ENCODE results near the gene ARHGEF12.
"Not testable (repeated sequence)": the region's sequence is repeated elsewhere in the genome, so short reads cannot be mapped to it uniquely, and the experiment has no call there.

ARHGEF12 gene

DNA sequence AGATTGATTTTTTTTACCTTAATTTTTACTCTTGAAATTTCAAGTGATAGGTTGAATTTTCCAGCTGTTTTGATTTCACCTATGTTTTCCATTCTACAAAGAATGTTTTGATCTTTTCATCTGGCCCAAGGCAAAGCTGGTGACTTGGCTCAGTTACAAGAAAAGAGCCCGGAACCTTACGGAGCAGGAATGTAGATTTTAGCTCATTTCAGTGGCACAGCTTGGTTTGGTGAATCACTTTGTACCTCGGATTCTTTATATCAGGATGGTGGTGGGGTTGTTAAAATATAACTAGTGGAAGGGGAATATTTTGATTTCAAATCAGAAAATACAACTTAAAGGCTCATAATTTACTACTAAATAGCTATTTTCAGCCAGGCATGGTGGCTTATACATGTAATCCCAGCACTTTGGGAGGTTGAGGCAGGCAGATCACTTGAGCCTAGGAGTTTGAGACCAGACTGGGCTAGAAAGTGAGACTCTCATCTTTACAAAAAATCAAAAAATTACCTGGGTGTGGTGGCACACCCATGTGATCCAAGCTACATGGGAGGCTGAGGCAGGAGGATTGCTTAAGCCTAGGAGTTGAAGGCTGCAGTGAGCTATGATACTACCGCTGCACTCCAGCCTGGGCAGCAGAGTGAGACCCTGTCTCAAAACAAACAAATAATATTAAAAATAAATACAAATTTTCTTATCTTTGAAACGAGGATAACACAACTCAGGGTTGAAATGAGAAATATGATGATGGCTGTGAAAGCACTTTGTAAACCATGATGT is 166.0 kb downstream of the ARHGEF12 start:
- no peak for DNase-seq

DNA sequence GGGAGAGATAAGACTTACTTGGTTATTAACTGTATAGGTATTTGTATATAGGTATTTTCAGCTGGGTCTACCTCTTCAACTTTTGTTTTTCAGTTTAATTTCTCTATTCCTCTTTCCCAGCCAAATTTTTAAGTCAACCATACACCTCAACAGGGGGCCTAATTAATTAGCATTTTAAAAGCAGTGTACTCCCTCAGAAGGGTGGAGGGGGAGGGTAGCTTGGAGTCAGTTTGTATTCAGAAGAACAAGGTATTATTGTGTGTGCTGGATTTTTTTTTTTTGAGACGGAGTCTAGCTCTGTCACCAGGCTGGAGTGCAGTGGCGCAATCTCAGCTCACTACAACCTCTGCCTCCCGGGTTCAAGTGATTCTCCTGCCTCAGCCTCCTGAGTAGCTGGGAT is 167.3 kb downstream of the ARHGEF12 start:
- DNase-seq, result not testable (repeated sequence)

DNA sequence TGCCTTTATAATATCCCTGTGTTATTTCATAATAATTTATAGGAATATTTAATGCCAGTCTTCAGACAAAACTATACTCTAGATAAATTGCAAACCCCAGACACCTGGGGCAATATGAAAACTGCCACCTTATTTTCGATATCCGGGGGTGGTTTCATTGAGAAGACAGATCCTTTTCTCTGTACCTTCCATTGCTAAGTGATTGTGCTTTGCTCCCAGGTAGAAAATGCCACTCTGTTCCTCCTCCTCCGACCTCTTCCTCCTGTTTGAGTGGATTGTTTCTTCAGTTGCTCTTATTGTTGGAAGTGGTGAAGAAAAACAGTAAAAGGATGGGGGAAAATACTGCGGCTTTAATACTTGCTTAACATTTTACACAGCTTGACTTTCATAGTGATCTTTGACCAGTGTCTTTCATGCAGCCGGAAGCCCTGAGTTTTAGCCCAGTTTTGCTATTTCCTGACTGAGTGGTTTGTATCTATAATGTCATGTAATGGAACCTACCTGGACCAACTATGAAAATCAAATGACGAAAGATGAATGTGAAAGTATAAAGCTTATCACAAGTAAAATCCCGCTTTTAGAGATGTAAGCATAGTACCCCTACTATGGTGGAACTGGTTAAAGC is 169.7 kb downstream of the ARHGEF12 start:
- no peak for DNase-seq

- no peak for DNase-seq
Observed at GRCh38 chr11:120509346-120510053, 173.3 kb downstream of the ARHGEF12 start.

DNA sequence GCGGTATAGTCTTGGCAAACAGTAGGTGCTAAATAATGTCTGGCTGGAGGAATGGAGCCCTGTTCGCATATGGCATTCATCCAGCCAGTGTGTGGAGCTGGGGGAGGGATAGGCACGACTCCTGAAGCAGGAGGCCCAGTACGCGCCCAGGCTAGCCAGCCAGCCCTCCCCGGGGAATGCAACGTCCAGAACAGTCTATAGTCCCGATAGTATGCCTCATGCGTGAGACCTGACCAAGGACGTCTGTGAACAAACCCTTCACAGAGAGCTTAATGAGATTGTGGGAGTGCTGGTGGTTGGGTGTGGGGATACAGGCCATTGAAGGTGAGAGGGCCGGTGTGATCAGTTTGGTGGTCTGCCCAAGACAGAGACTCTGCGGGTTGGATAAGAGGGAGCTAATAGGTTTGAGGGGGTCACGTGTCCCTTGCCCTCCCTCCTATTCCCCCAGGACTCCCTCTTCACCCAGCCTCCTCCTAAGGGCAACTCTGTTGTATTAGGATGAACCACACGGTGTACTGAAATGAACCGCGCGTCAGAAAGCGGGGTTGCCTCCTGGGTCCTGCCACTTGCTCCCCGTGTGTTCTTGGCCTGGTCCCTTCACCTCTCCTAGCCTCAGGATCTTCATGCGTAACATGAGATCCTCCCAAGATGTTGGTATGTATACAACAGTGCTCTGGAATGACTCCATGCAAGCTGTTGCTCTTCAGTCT is 174.3 kb downstream of the ARHGEF12 start:
- no peak for DNase-seq

- DNase-seq, result no peak
Observed at GRCh38 chr11:120511116-120511819, 175.1 kb downstream of the ARHGEF12 start, which contains the start of gene GRIK4. Gene GRIK4 (plus strand): TSS chr11:120511748. CDS start chr11:120660319, 148,571 bp downstream.

GRCh38 chr11:120511820-120512738 is 175.9 kb downstream of the ARHGEF12 start:
- no peak for DNase-seq

GRCh38 chr11:120512739-120513435 is 176.7 kb downstream of the ARHGEF12 start:
- DNase-seq, result no peak

GRCh38 chr11:120513436-120514315 is 177.5 kb downstream of the ARHGEF12 start:
- DNase-seq, result no peak

DNA sequence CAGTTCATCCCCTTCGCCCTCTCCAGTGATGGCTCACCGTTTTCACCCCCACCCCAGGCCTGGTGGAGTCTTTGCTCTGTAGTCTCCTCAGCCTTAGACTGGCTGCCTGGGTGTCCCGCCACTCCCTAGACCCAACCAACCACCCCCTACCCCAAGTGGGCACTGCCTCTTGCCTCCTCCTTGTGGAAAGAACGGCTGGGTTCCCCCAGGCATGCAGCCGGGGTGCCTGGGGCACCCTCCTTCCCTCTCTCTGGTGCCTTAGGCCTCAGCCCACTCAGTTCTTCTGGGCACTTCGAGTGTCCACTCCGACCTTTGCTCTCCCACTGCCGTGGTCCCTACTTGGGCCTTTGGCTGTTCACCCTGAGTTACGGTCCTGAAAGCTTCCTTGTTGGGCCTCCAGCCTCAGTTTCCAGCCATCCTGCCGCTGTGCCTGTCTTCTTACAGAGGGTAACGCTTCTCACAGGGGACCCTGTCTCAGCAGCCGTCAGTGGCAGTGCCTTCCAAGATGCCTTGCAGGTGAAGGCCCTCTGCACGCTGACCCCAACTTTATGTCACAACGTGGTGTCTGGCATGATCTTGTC is 178.4 kb downstream of the ARHGEF12 start:
- DNase-seq, result no peak

DNA sequence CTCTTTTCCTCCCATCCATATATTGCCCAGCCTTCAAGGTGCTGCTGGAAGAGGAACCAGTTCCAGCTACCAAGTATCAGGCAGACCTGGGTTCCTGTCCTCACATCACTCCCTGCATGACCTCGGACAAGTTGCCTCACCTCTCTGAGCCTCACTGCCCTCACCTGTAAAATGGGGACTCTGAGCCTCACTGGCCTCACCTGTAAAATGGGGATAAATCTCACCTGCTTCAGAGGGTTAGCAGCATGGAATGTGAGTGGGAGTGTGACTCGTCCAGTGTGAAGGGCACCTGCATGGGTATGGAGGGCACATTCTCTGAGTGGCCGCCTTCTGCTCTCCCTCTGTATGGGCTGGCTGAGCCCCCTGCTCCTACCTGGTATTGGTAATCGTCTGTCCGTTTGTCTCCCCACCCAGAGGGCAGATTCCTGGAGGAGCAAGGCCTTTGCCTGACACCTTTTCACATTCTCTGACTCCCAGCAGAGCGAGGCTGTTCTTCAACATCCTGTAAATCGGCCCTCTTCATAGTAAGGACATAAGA is 179.0 kb downstream of the ARHGEF12 start:
- DNase-seq, result no peak

GRCh38 chr11:120516461-120517389 is 180.5 kb downstream of the ARHGEF12 start:
- no peak for DNase-seq

DNA sequence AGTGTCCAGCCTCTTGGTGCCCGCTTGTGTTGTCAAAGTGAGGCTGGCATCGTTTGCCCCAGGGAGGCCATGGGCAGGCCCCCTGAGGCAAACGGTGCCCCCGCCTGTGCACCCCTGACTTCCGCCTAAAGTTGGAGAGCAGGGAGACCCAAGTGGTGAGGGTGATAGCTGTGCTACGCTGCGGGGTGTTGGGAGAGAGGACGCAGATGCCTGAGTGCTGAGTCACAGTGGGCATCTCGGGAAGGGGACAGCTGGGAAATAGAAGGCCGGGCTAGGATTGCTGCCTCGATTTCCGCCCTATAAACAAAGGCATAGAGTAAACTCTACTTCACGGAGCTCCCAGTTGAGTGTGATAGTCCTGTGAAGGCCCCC is 181.2 kb downstream of the ARHGEF12 start:
- DNase-seq, result no peak

- no peak for DNase-seq
Observed at GRCh38 chr11:120517801-120518291, 181.6 kb downstream of the ARHGEF12 start.

DNA sequence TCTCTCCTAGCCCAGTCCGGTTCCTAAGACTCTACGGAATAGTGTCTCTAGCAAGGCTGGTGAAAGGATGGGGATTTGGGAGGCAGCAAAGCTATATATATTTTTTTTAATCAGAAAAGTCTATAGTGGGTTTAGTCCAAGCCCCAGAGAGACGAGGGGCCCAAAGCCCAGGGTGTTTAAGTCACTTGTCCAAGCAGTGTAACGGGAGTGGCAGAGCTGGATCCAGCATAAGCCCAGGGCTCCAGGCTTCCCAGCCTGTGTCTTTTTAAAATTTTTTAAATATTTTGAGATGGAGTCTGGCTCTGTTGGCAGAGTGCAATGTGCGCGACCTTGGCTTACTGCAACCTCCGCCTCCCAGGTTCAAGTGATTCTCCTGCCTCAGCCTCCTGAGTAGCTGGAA is 182.1 kb downstream of the ARHGEF12 start:
- DNase-seq, result no peak

DNA sequence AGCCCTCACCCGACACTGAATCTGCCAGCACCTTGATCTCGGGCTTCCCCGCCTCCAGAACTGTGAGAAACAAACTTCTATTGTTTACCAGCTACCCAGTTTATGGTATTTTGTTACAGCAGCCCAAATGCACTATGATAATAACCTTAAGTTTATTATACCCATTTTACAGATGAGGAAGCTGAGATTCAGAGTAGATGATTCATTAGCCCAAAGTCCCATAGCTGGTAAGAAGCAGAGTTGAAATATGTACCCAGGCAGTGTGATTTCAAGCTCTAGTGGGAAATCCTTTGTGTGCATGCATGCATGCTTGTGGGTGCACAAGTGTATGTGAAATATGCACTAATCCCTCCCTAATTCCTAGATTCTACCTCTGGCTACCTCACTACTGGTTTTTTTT is 183.3 kb downstream of the ARHGEF12 start:
- no peak for DNase-seq

GRCh38 chr11:120520091-120520822 is 184.0 kb downstream of the ARHGEF12 start:
- DNase-seq, result no peak

Data from NCI-H1694 treated with DMSO at 0.1 percent for 48 hours (cell line).